Retinal pigment epithelial cell (primary cell): ENCODE measurements around the gene IL16.
A peak's percentile ranks its signal among the peaks of the same experiment; 100 is the strongest.
"Not testable (repeated sequence)": the region's sequence is repeated elsewhere in the genome, so short reads cannot be mapped to it uniquely, and the experiment has no call there.

Experiments
- DNase-seq: peaks from one replicate; pipeline ENCODE4 v3.0.0-alpha.2; 2010; ENCODE audit warnings: low read depth
- H3K4me3 ChIP-seq: 2 replicates; pipeline ENCODE4 v1.5.1; 2011; ENCODE audit warnings: mild to moderate bottlenecking, low read length, control low read depth, moderate library complexity
- CTCF ChIP-seq: conservative IDR thresholded peaks from 2 replicates; pipeline ENCODE4 v1.5.1; 2011; ENCODE audit warnings: low read depth, low read length, control low read depth, inconsistent platforms

IL16 gene

GRCh38 chr15:81157195-81157938 is 39.3 kb upstream of the IL16 start:
- no peak for TF ChIP-seq CTCF
- H3K4me3 ChIP-seq = no peak overlapping the region
- DNase-seq = no peak

GRCh38 chr15:81157939-81158223 is 38.8 kb upstream of the IL16 start:
- no peak for TF ChIP-seq CTCF
- no peak overlapping the region for H3K4me3 ChIP-seq
- DNase-seq = no peak

- not testable (repeated sequence) for DNase-seq, H3K4me3 ChIP-seq
Measured at GRCh38 chr15:81158561-81158960, 38.1 kb upstream of the IL16 start.

GRCh38 chr15:81160312-81161159 is 36.1 kb upstream of the IL16 start:
- no peak for TF ChIP-seq CTCF
- no peak overlapping the region for H3K4me3 ChIP-seq
- DNase-seq = no peak

- no peak for TF ChIP-seq CTCF
- H3K4me3 ChIP-seq = no peak overlapping the region
- no peak for DNase-seq
Measured at GRCh38 chr15:81161160-81161673, 35.5 kb upstream of the IL16 start.

GRCh38 chr15:81161851-81162250 is 34.8 kb upstream of the IL16 start:
- DNase-seq = no peak
- no peak overlapping the region for H3K4me3 ChIP-seq
- no peak for TF ChIP-seq CTCF

- no peak overlapping the region for H3K4me3 ChIP-seq
- DNase-seq = no peak
- TF ChIP-seq CTCF = peak; percentile 14
Measured at GRCh38 chr15:81163961-81164800, 32.5 kb upstream of the IL16 start.
